HG02970 (cell line): Measurements from ENCODE around the gene LRRFIP1.

Experiments
- ATAC-seq: cut with Tn5 transposase; IDR thresholded peaks from one replicate; pipeline ENCODE4 v1.9.1; 2021; ENCODE audit warnings: mild to moderate bottlenecking, moderate library complexity, moderate number of reproducible peaks; ENCODE audit not compliant: unreplicated experiment, low FRiP score

Gene LRRFIP1

GRCh38 chr2:237616734-237617586 lies 10.4 kb upstream of the LRRFIP1 start:
- no peak for ATAC-seq

GRCh38 chr2:237617587-237617982 lies 9.8 kb upstream of the LRRFIP1 start:
- ATAC-seq: no peak

GRCh38 chr2:237618449-237618848 lies 8.9 kb upstream of the LRRFIP1 start:
- no peak for ATAC-seq

GRCh38 chr2:237623428-237624403 lies 3.7 kb upstream of the LRRFIP1 start:
- no peak for ATAC-seq

GRCh38 chr2:237624565-237624964 lies 2.8 kb upstream of the LRRFIP1 start:
- no peak for ATAC-seq

- ATAC-seq: no peak
Measured at GRCh38 chr2:237625216-237625705, 2.1 kb upstream of the LRRFIP1 start.

- no peak for ATAC-seq
Measured at GRCh38 chr2:237625777-237626176, 1.6 kb upstream of the LRRFIP1 start.

GRCh38 chr2:237626813-237627440 lies 460 bp upstream of the LRRFIP1 start:
- ATAC-seq: no peak

- ATAC-seq: no peak
Measured at GRCh38 chr2:237628247-237629187, 1.1 kb downstream of the LRRFIP1 start.

GRCh38 chr2:237629188-237629534 lies 1.8 kb downstream of the LRRFIP1 start:
- ATAC-seq: no peak

GRCh38 chr2:237629739-237630138 lies 2.4 kb downstream of the LRRFIP1 start:
- ATAC-seq: no peak

GRCh38 chr2:237630216-237631000 lies 3.0 kb downstream of the LRRFIP1 start:
- no peak for ATAC-seq

- no peak for ATAC-seq
Measured at GRCh38 chr2:237631007-237631785, 3.8 kb downstream of the LRRFIP1 start.

- no peak for ATAC-seq
Measured at GRCh38 chr2:237631801-237632585, 4.6 kb downstream of the LRRFIP1 start.

- ATAC-seq: no peak
Measured at GRCh38 chr2:237633061-237633561, 5.7 kb downstream of the LRRFIP1 start.

- no peak for ATAC-seq
Measured at GRCh38 chr2:237636578-237636977, 9.2 kb downstream of the LRRFIP1 start.
